Measurements from ENCODE around the gene TOR3A. TPM values are rescaled to one million over a fixed set of nuclear protein-coding genes. Genes with fewer than 3 reads are reported as not detected.

The TOR3A gene
- total RNA-seq, 1 donor from 2014 or later: 14.5 TPM

GRCh38 chr1:179099891-179100290 lies 18.0 kb downstream of the TOR3A start:
- no peaks in the 10 kb centered on the region for H3K27me3 Mint-ChIP-seq (ENCODE audit: low read depth, unreplicated experiment)
- Histone ChIP-seq H3K9ac (ENCODE audit: low read length) (no peak overlapping the region), H3K36me3 (ENCODE audit: insufficient read depth, low read length) (peaks cover 66% of the 10 kb centered on the region), H3K27ac (ENCODE audit: low read depth, low read length) (no peak overlapping the region), H3K4me1 (ENCODE audit: insufficient read depth, low read length) (no peaks in the 10 kb centered on the region), H3K79me2 (ENCODE audit: insufficient read depth, low read length) (peaks cover 40% of the 10 kb centered on the region), H4K20me1 (ENCODE audit: insufficient read depth, low read length) (peaks cover 54% of the 10 kb centered on the region), H3K4me2 (ENCODE audit: low read length) (no peak overlapping the region), H3K27me3 (ENCODE audit: insufficient read depth, low read length) (no peaks in the 10 kb centered on the region), H2AFZ (ENCODE audit: low read depth, low read length) (no peak overlapping the region), H3K4me3 (ENCODE audit: insufficient read depth, low read depth, low read length) (no peak overlapping the region), H3K9me3 (ENCODE audit: insufficient read depth, low read depth, low read length) (no peaks in the 10 kb centered on the region)
- no peak overlapping the region for H3K27ac Mint-ChIP-seq (ENCODE audit: unreplicated experiment)
- TF ChIP-seq CTCF (IDR thresholded peaks at IDR 0.05; ENCODE audit: insufficient read depth, low read depth, low read length) (no peak), EZH2 (IDR thresholded peaks at IDR 0.05; ENCODE audit: insufficient read depth, low read length) (no peak)
- H3K9me3 Mint-ChIP-seq (ENCODE audit: unreplicated experiment): no peaks in the 10 kb centered on the region
- peaks cover 19% of the 10 kb centered on the region for H3K36me3 Mint-ChIP-seq (ENCODE audit: low read depth, unreplicated experiment)
- H3K4me3 Mint-ChIP-seq (ENCODE audit: unreplicated experiment): no peak overlapping the region
- FAIRE-seq: no peak
- no peak for DNase-seq (ENCODE audit: low read depth)
- peaks cover 3% of the 10 kb centered on the region for H3K4me1 Mint-ChIP-seq (ENCODE audit: low read depth, unreplicated experiment)

GRCh38 chr1:179101566-179101965 lies 19.7 kb downstream of the TOR3A start:
- H3K4me2 ChIP-seq (ENCODE audit: low read length): no peak overlapping the region
- peaks cover 63% of the 10 kb centered on the region for H4K20me1 ChIP-seq (ENCODE audit: insufficient read depth, low read length)
- H3K27me3 ChIP-seq (ENCODE audit: insufficient read depth, low read length): no peaks in the 10 kb centered on the region
- peaks cover 20% of the 10 kb centered on the region for H3K36me3 Mint-ChIP-seq (ENCODE audit: low read depth, unreplicated experiment)
- no peak overlapping the region for H3K4me3 ChIP-seq (ENCODE audit: insufficient read depth, low read depth, low read length)
- H3K36me3 ChIP-seq (ENCODE audit: insufficient read depth, low read length): peaks cover 64% of the 10 kb centered on the region
- no peaks in the 10 kb centered on the region for H3K9me3 ChIP-seq (ENCODE audit: insufficient read depth, low read depth, low read length)
- no peak overlapping the region for H3K4me3 Mint-ChIP-seq (ENCODE audit: unreplicated experiment)
- peaks cover 56% of the 10 kb centered on the region for H3K79me2 ChIP-seq (ENCODE audit: insufficient read depth, low read length)
- H2AFZ ChIP-seq (ENCODE audit: low read depth, low read length): no peak overlapping the region
- no peak overlapping the region for H3K9ac ChIP-seq (ENCODE audit: low read length)
- TF ChIP-seq EZH2 (IDR thresholded peaks at IDR 0.05; ENCODE audit: insufficient read depth, low read length) (no peak), CTCF (IDR thresholded peaks at IDR 0.05; ENCODE audit: insufficient read depth, low read depth, low read length) (no peak)
- no peak overlapping the region for H3K27ac ChIP-seq (ENCODE audit: low read depth, low read length)
- H3K27ac Mint-ChIP-seq (ENCODE audit: unreplicated experiment): no peak overlapping the region
- no peak for FAIRE-seq
- H3K27me3 Mint-ChIP-seq (ENCODE audit: low read depth, unreplicated experiment): no peaks in the 10 kb centered on the region
- peaks cover 2% of the 10 kb centered on the region for H3K4me1 Mint-ChIP-seq (ENCODE audit: low read depth, unreplicated experiment)
- peaks cover 3% of the 10 kb centered on the region for H3K4me1 ChIP-seq (ENCODE audit: insufficient read depth, low read length)
- no peak for DNase-seq (ENCODE audit: low read depth)
- H3K9me3 Mint-ChIP-seq (ENCODE audit: unreplicated experiment): no peaks in the 10 kb centered on the region

GRCh38 chr1:179103999-179104398 lies 22.1 kb downstream of the TOR3A start:
- no peak overlapping the region for H3K27ac ChIP-seq (ENCODE audit: low read depth, low read length)
- Mint-ChIP-seq H3K27me3 (ENCODE audit: low read depth, unreplicated experiment) (no peaks in the 10 kb centered on the region), H3K9me3 (ENCODE audit: unreplicated experiment) (no peaks in the 10 kb centered on the region), H3K4me3 (ENCODE audit: unreplicated experiment) (no peak overlapping the region), H3K36me3 (ENCODE audit: low read depth, unreplicated experiment) (peaks cover 27% of the 10 kb centered on the region), H3K27ac (ENCODE audit: unreplicated experiment) (no peak overlapping the region), H3K4me1 (ENCODE audit: low read depth, unreplicated experiment) (peaks cover 6% of the 10 kb centered on the region)
- no peak for TF ChIP-seq EZH2 (IDR thresholded peaks at IDR 0.05; ENCODE audit: insufficient read depth, low read length)
- no peak for TF ChIP-seq CTCF (IDR thresholded peaks at IDR 0.05; ENCODE audit: insufficient read depth, low read depth, low read length)
- H3K4me2 ChIP-seq (ENCODE audit: low read length): no peak overlapping the region
- FAIRE-seq (no peak), DNase-seq (ENCODE audit: low read depth) (no peak)
- peaks cover 74% of the 10 kb centered on the region for H3K79me2 ChIP-seq (ENCODE audit: insufficient read depth, low read length)
- peaks cover 70% of the 10 kb centered on the region for H3K36me3 ChIP-seq (ENCODE audit: insufficient read depth, low read length)
- H4K20me1 ChIP-seq (ENCODE audit: insufficient read depth, low read length): peaks cover 78% of the 10 kb centered on the region
- no peak overlapping the region for H3K4me3 ChIP-seq (ENCODE audit: insufficient read depth, low read depth, low read length)
- no peaks in the 10 kb centered on the region for H3K27me3 ChIP-seq (ENCODE audit: insufficient read depth, low read length)
- H2AFZ ChIP-seq (ENCODE audit: low read depth, low read length): no peak overlapping the region
- H3K4me1 ChIP-seq (ENCODE audit: insufficient read depth, low read length): peaks cover 10% of the 10 kb centered on the region
- no peak overlapping the region for H3K9ac ChIP-seq (ENCODE audit: low read length)
- H3K9me3 ChIP-seq (ENCODE audit: insufficient read depth, low read depth, low read length): no peaks in the 10 kb centered on the region
